HepG2 (cell line): ENCODE results near the gene NUP214.

Source experiments
- KLF16 ChIP-seq, 2 experiments: sonication (generic) in 1 of 2; formaldehyde crosslinking in 1 of 2; IDR thresholded peaks; 2 replicates each; pipeline versions ENCODE4 v1.6.1 to v1.8.0; 2016 to 2023; ENCODE audit warnings: missing genetic modification reagents in 2 of 2, missing compliant biosample characterization in 1 of 2
- POLR2A ChIP-seq, 2 experiments: IDR thresholded peaks; 2 replicates each; pipeline ENCODE4 v1.6.1; 2011; ENCODE audit warnings: low read depth in 2 of 2, low read length in 2 of 2, mild to moderate bottlenecking in 1 of 2, moderate library complexity in 1 of 2; ENCODE audit not compliant: insufficient read depth in 1 of 2
- PPARG ChIP-seq: conservative IDR thresholded peaks from 2 replicates; pipeline ENCODE4 v1.6.1; 2016; ENCODE audit warnings: missing biosample characterization, missing genetic modification reagents
- PRDM10 ChIP-seq: sonication (generic); formaldehyde crosslinking; IDR thresholded peaks from 2 replicates; pipeline ENCODE4 v1.4.0; 2020; ENCODE audit warnings: low read depth, missing genetic modification reagents
- ZBTB33 ChIP-seq: sonication (generic); formaldehyde crosslinking; IDR thresholded peaks from 2 replicates; pipeline ENCODE4 v1.4.0; 2020; ENCODE audit warnings: missing genetic modification reagents
- ZNF704 ChIP-seq: sonication (generic); formaldehyde crosslinking; IDR thresholded peaks from 2 replicates; pipeline ENCODE4 v1.8.1; 2023; ENCODE audit warnings: mild to moderate bottlenecking, inconsistent platforms, moderate library complexity, missing genetic modification reagents, borderline replicate concordance
- TF ChIP-seq, protein P1 (sequence below): sonication (generic); formaldehyde crosslinking; IDR thresholded peaks from 2 replicates; pipeline ENCODE4 v1.4.0; 2020; ENCODE audit warnings: missing genetic modification reagents, mild to moderate bottlenecking, borderline replicate concordance

- TF ChIP-seq PRDM10 (no peak), KLF16 (CRISPR knock-in tag; IDR thresholded peaks at IDR 0.05) (no peak), PPARG (CRISPR knock-in tag) (no peak), ZNF704 (CRISPR knock-in tag) (no peak), ZBTB33 (CRISPR knock-in tag) (no peak), POLR2A (IDR thresholded peaks at IDR 0.05; ENCODE audit: insufficient read depth in 1 of 2, low read depth in 2 of 2, low read length in 2 of 2) (no peak)
- TF ChIP-seq, protein P1, sequence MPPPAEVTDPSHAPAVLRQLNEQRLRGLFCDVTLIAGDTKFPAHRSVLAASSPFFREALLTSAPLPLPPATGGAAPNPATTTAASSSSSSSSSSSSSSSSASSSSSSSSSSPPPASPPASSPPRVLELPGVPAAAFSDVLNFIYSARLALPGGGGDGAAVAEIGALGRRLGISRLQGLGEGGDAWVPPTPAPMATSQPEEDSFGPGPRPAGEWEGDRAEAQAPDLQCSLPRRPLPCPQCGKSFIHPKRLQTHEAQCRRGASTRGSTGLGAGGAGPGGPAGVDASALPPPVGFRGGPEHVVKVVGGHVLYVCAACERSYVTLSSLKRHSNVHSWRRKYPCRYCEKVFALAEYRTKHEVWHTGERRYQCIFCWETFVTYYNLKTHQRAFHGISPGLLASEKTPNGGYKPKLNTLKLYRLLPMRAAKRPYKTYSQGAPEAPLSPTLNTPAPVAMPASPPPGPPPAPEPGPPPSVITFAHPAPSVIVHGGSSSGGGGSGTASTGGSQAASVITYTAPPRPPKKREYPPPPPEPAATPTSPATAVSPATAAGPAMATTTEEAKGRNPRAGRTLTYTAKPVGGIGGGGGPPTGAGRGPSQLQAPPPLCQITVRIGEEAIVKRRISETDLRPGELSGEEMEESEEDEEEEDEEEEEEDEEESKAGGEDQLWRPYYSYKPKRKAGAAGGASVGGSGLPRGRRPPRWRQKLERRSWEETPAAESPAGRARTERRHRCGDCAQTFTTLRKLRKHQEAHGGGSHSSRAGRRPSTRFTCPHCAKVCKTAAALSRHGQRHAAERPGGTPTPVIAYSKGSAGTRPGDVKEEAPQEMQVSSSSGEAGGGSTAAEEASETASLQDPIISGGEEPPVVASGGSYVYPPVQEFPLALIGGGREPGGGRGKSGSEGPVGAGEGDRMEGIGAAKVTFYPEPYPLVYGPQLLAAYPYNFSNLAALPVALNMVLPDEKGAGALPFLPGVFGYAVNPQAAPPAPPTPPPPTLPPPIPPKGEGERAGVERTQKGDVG (CRISPR knock-in tag), result no peak
These were observed 60.5 kb downstream of the NUP214 start for GRCh38 chr9:131185924-131186323.
